HepG2 (cell line): ENCODE measurements around the gene ARMC2. TPM values are rescaled to one million over a fixed set of nuclear protein-coding genes. Genes with fewer than 3 reads are reported as not detected.

Experiments
- ATF3 ChIP-seq: sonication (generic); formaldehyde crosslinking; IDR thresholded peaks from 2 replicates; pipeline ENCODE4 v1.4.0; 2020; ENCODE audit warnings: missing genetic modification reagents
- FOXK2 ChIP-seq: fragments of 450-650 bp; IDR thresholded peaks from 2 replicates; pipeline ENCODE4 v1.6.1; 2016
- GATAD2A ChIP-seq: IDR thresholded peaks from 2 replicates; pipeline ENCODE4 v1.6.1; 2016
- HDAC2 ChIP-seq: sonication (generic); formaldehyde crosslinking; IDR thresholded peaks from 2 replicates; pipeline ENCODE4 v1.4.0; 2020; ENCODE audit warnings: missing genetic modification reagents
- JUND ChIP-seq: sonication (generic); formaldehyde crosslinking; IDR thresholded peaks from 2 replicates; pipeline ENCODE4 v1.8.0; 2022; ENCODE audit warnings: mild to moderate bottlenecking, missing genetic modification reagents
- MTERF4 ChIP-seq: sonication (generic); formaldehyde crosslinking; IDR thresholded peaks from 2 replicates; pipeline ENCODE4 v1.8.0; 2023; ENCODE audit warnings: mild to moderate bottlenecking, missing genetic modification reagents
- MYNN ChIP-seq: sonication (generic); formaldehyde crosslinking; IDR thresholded peaks from 2 replicates; pipeline ENCODE4 v1.4.0; 2020; ENCODE audit warnings: mild to moderate bottlenecking, low read depth, missing genetic modification reagents
- RXRB ChIP-seq: IDR thresholded peaks from 2 replicates; pipeline ENCODE4 v1.6.1; 2016; ENCODE audit warnings: borderline replicate concordance, missing genetic modification reagents, missing compliant biosample characterization
- SSRP1 ChIP-seq: IDR thresholded peaks from 2 replicates; pipeline ENCODE4 v1.6.1; 2016; ENCODE audit warnings: control low read depth
- ZFP41 ChIP-seq: sonication (generic); formaldehyde crosslinking; IDR thresholded peaks from 2 replicates; pipeline ENCODE4 v1.4.0; 2020; ENCODE audit warnings: mild to moderate bottlenecking, missing genetic modification reagents, borderline replicate concordance
- ZNF263 ChIP-seq: sonication (generic); formaldehyde crosslinking; IDR thresholded peaks from 2 replicates; pipeline ENCODE4 v1.4.0; 2020; ENCODE audit warnings: missing genetic modification reagents
- ZNF451 ChIP-seq: sonication (generic); formaldehyde crosslinking; IDR thresholded peaks from 2 replicates; pipeline ENCODE4 v1.5.0; 2020; ENCODE audit warnings: mild to moderate bottlenecking, missing genetic modification reagents
- ZNF513 ChIP-seq: sonication (generic); formaldehyde crosslinking; conservative IDR thresholded peaks from 2 replicates; pipeline ENCODE4 v1.5.0; 2020; ENCODE audit warnings: missing genetic modification reagents
- ZNF747 ChIP-seq: sonication (generic); formaldehyde crosslinking; IDR thresholded peaks from 2 replicates; pipeline ENCODE4 v1.8.1; 2023; ENCODE audit warnings: missing genetic modification reagents, mild to moderate bottlenecking, borderline replicate concordance
- ZNF839 ChIP-seq: sonication (generic); formaldehyde crosslinking; IDR thresholded peaks from 2 replicates; pipeline ENCODE4 v1.4.0; 2020; ENCODE audit warnings: missing genetic modification reagents, mild to moderate bottlenecking, borderline replicate concordance
- ZSCAN9 ChIP-seq: IDR thresholded peaks from 2 replicates; pipeline ENCODE4 v1.6.1; 2016; ENCODE audit warnings: borderline replicate concordance
- polyA plus RNA-seq, 8 experiments: library from polyadenylated mRNA; depleted of rRNA in 3 of 8; stranded (reverse) in 7 of 8; unstranded in 1 of 8; fragments of >200 nt; fragmentation: Illumina TruSeq in 4 of 8; extraction: Trizol in 4 of 8; gene quantifications; 2 replicates each; pipeline versions ENCODE4 v1.2.1 to v1.2.3, GENCODE V29; 2011 to 2016; ENCODE audit warnings: low read depth in 4 of 8, missing spikeins in 1 of 8, mixed read lengths in 1 of 8; ENCODE audit not compliant: insufficient read depth in 1 of 8
- total RNA-seq, 5 experiments: library from RNA; depleted of rRNA; stranded (reverse); fragments of >200 nt; fragmentation: Illumina TruSeq; extraction: Trizol; gene quantifications; 2 replicates each; pipeline ENCODE4 v1.2.3, GENCODE V29; 2016; ENCODE audit warnings: low read depth in 1 of 5
- TF ChIP-seq, protein P1 (sequence below): sonication (generic); formaldehyde crosslinking; IDR thresholded peaks from 2 replicates; pipeline ENCODE4 v1.4.0; 2020; ENCODE audit warnings: mild to moderate bottlenecking, missing genetic modification reagents
- TF ChIP-seq, protein P2 (sequence below): sonication (generic); formaldehyde crosslinking; IDR thresholded peaks from 2 replicates; pipeline ENCODE4 v1.4.0; 2020; ENCODE audit warnings: missing genetic modification reagents, borderline replicate concordance

Gene ARMC2
- total and polyA plus RNA-seq, 2 of the 13 experiments (the other 11 are each of a cell fraction or from before 2014, with no cell fraction given), result 1.4 to 3.2 TPM

- no peak; the same call in 1 of the 2 replicates for TF ChIP-seq ZNF513 (CRISPR knock-in tag)
- 0 out of 2 replicates have a peak, but pooled peaks have one; percentile 16 for TF ChIP-seq GATAD2A
- no peak for TF ChIP-seq HDAC2 (CRISPR knock-in tag)
- no peak for TF ChIP-seq SSRP1 (CRISPR knock-in tag)
- no peak for TF ChIP-seq JUND (CRISPR knock-in tag)
- TF ChIP-seq, protein P1, sequence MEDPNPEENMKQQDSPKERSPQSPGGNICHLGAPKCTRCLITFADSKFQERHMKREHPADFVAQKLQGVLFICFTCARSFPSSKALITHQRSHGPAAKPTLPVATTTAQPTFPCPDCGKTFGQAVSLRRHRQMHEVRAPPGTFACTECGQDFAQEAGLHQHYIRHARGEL (CRISPR knock-in tag), result no peak
- no peak for TF ChIP-seq ZNF747 (CRISPR knock-in tag)
- no peak for TF ChIP-seq FOXK2
- no peak for TF ChIP-seq ATF3 (CRISPR knock-in tag)
- TF ChIP-seq ZNF839 (CRISPR knock-in tag), result no peak
- no peak for TF ChIP-seq MYNN (CRISPR knock-in tag)
- peak; percentile 53; the same call in 1 of the 2 replicates for TF ChIP-seq ZNF451 (CRISPR knock-in tag)
- TF ChIP-seq, protein P2, sequence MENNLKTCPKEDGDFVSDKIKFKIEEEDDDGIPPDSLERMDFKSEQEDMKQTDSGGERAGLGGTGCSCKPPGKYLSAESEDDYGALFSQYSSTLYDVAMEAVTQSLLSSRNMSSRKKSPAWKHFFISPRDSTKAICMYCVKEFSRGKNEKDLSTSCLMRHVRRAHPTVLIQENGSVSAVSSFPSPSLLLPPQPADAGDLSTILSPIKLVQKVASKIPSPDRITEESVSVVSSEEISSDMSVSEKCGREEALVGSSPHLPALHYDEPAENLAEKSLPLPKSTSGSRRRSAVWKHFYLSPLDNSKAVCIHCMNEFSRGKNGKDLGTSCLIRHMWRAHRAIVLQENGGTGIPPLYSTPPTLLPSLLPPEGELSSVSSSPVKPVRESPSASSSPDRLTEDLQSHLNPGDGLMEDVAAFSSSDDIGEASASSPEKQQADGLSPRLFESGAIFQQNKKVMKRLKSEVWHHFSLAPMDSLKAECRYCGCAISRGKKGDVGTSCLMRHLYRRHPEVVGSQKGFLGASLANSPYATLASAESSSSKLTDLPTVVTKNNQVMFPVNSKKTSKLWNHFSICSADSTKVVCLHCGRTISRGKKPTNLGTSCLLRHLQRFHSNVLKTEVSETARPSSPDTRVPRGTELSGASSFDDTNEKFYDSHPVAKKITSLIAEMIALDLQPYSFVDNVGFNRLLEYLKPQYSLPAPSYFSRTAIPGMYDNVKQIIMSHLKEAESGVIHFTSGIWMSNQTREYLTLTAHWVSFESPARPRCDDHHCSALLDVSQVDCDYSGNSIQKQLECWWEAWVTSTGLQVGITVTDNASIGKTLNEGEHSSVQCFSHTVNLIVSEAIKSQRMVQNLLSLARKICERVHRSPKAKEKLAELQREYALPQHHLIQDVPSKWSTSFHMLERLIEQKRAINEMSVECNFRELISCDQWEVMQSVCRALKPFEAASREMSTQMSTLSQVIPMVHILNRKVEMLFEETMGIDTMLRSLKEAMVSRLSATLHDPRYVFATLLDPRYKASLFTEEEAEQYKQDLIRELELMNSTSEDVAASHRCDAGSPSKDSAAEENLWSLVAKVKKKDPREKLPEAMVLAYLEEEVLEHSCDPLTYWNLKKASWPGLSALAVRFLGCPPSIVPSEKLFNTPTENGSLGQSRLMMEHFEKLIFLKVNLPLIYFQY (CRISPR knock-in tag), result no peak
- TF ChIP-seq RXRB, result no peak
- no peak for TF ChIP-seq MTERF4 (CRISPR knock-in tag)
- no peak for TF ChIP-seq ZNF263 (CRISPR knock-in tag)
- no peak for TF ChIP-seq ZFP41 (CRISPR knock-in tag)
- TF ChIP-seq ZSCAN9, result no peak
Measured at GRCh38 chr6:109009236-109009961, 161.2 kb downstream of the ARMC2 start (continued).
